HCT116 (cell line): ENCODE results near the gene NPL. TPM values are rescaled to one million over a fixed set of nuclear protein-coding genes. Genes with fewer than 3 reads are reported as not detected.

Experiments
- ATAC-seq: fragments of 200-7000 bp; cut with Tn5 transposase; 2 replicates; pipeline ENCODE4 v1.9.1; 2020; ENCODE audit warnings: mild to moderate bottlenecking, moderate library complexity
- BruUV-seq: library from RNA; stranded (reverse); fragments of 400-500 nt; replicated peaks from 2 replicates; lab custom pipeline; 2021; lab: Mats Ljungman, UMichigan
- CTCF ChIA-PET: fragments of 300-600 bp; sonication (Branson Sonifier 250); formaldehyde crosslinking; loops from one replicate; lab custom pipeline; 2021; ENCODE audit warnings: antibody characterized with exemption; lab: Charles Lee
- POLR2A ChIA-PET: fragments of 300-600, 350-600 bp; sonication (Branson Sonifier 250); formaldehyde crosslinking; loops from one replicate; lab custom pipeline; 2021; ENCODE audit warnings: antibody characterized with exemption; lab: Charles Lee
- RAD21 ChIA-PET, 2 experiments: fragments of 300-600 bp; sonication (Branson Sonifier 250); formaldehyde crosslinking; loops; one replicate each; lab custom pipeline; 2023; ENCODE audit warnings: low total read pairs in 2 of 2; ENCODE audit not compliant: uncharacterized antibody in 2 of 2, unreplicated experiment in 2 of 2, low non-redundant PET in 1 of 2; lab: Charles Lee
- DNase-seq: peaks from one replicate; pipeline ENCODE4 v3.0.0-alpha.2; 2010; ENCODE audit warnings: low read depth, low spot score
- H2AFZ ChIP-seq: fragments of 200-600 bp; shearing (Covaris generic), sonication (generic); 2 replicates; pipeline ENCODE4 v1.6.1; 2017; ENCODE audit warnings: low read depth, mixed run types, mixed read lengths, antibody characterized with exemption, low read length; ENCODE audit not compliant: poor library complexity, severe bottlenecking
- H3K27ac ChIP-seq: 2 replicates; pipeline ENCODE4 v1.5.1; 2012; ENCODE audit warnings: low read depth, low read length
- H3K27me3 ChIP-seq: fragments of 200-600 bp; sonication (generic); 2 replicates; pipeline ENCODE4 v1.6.1; 2016; ENCODE audit warnings: mixed run types, low read length, mixed read lengths; ENCODE audit not compliant: insufficient read depth
- H3K36me3 ChIP-seq, 2 experiments: fragments of 200-500 bp in 1 of 2; fragments of 200-600 bp in 1 of 2; sonication (Bioruptor generic) in 1 of 2; sonication (generic) in 1 of 2; 2 replicates each; pipeline versions ENCODE4 v1.5.1 to v1.6.1; 2014 to 2016; ENCODE audit warnings: low read length in 2 of 2, inconsistent platforms in 1 of 2, mixed read lengths in 1 of 2, mixed run types in 1 of 2; ENCODE audit not compliant: insufficient read depth in 2 of 2, control insufficient read depth in 1 of 2
- H3K4me1 ChIP-seq, 2 experiments: fragments of 200-600 bp in 1 of 2; sonication (generic) in 1 of 2; 2 replicates each; pipeline versions ENCODE4 v1.5.1 to v1.6.1; 2012 to 2017; ENCODE audit warnings: low read length in 2 of 2, inconsistent platforms in 1 of 2, mild to moderate bottlenecking in 1 of 2, mixed read lengths in 1 of 2, mixed run types in 1 of 2, moderate library complexity in 1 of 2; ENCODE audit not compliant: insufficient read depth in 2 of 2, control insufficient read depth in 1 of 2
- H3K4me2 ChIP-seq: fragments of 200-600 bp; sonication (generic); 2 replicates; pipeline ENCODE4 v1.6.1; 2017; ENCODE audit warnings: mixed run types, low read length, mixed read lengths
- H3K4me3 ChIP-seq, 2 experiments: fragments of 200-600 bp in 1 of 2; sonication (generic) in 1 of 2; replicated peaks in 1 of 2; 2 replicates each; pipeline ENCODE4 v1.5.1; 2011 to 2016; ENCODE audit warnings: low read length in 2 of 2, control low read depth in 1 of 2, low read depth in 1 of 2, mild to moderate bottlenecking in 1 of 2, mixed read lengths in 1 of 2, mixed run types in 1 of 2
- H3K79me2 ChIP-seq: fragments of 200-600 bp; sonication (generic); 2 replicates; pipeline ENCODE4 v1.6.1; 2017; ENCODE audit warnings: mild to moderate bottlenecking, mixed run types, low read length, moderate library complexity, mixed read lengths; ENCODE audit not compliant: insufficient read depth
- H3K9ac ChIP-seq: fragments of 200-600 bp; sonication (generic); 2 replicates; pipeline ENCODE4 v1.6.1; 2016; ENCODE audit warnings: low read length, mixed read lengths
- H3K9me2 ChIP-seq: fragments of 200-600 bp; sonication (generic), shearing (Covaris generic); 2 replicates; pipeline ENCODE4 v1.6.1; 2017; ENCODE audit warnings: mixed run types, mild to moderate bottlenecking, moderate library complexity; ENCODE audit not compliant: insufficient read depth
- H3K9me3 ChIP-seq, 2 experiments: fragments of 200-500 bp in 1 of 2; fragments of 200-600 bp in 1 of 2; sonication (Bioruptor generic) in 1 of 2; sonication (generic) in 1 of 2; 2 replicates each; pipeline ENCODE4 v1.6.1; 2014 to 2017; ENCODE audit warnings: low read length in 2 of 2, mixed read lengths in 2 of 2, inconsistent platforms in 1 of 2, low read depth in 1 of 2, mild to moderate bottlenecking in 1 of 2, mixed run types in 1 of 2, moderate library complexity in 1 of 2; ENCODE audit not compliant: control insufficient read depth in 1 of 2, insufficient read depth in 1 of 2
- H4K20me1 ChIP-seq: fragments of 200-600 bp; sonication (generic), shearing (Covaris generic); 2 replicates; pipeline ENCODE4 v1.6.1; 2017; ENCODE audit warnings: mixed run types, mild to moderate bottlenecking, moderate library complexity; ENCODE audit not compliant: insufficient read depth
- CEBPB ChIP-seq: IDR thresholded peaks from 2 replicates; pipeline ENCODE4 v1.6.1; 2012; ENCODE audit warnings: low read depth
- CTCF ChIP-seq, 3 experiments: fragments of 200-600 bp in 1 of 3; sonication (generic) in 1 of 3; IDR thresholded peaks in 2 of 3; conservative IDR thresholded peaks in 1 of 3; 2 replicates each; pipeline ENCODE4 v1.5.1; 2012 to 2017; ENCODE audit warnings: low read depth in 2 of 3, low read length in 2 of 3, antibody characterized with exemption in 1 of 3, borderline replicate concordance in 1 of 3, control low read depth in 1 of 3, mild to moderate bottlenecking in 1 of 3, mixed read lengths in 1 of 3, mixed run types in 1 of 3, moderate library complexity in 1 of 3; ENCODE audit not compliant: insufficient read depth in 1 of 3
- EGR1 ChIP-seq: IDR thresholded peaks from 2 replicates; pipeline ENCODE4 v1.6.1; 2012; ENCODE audit warnings: low read depth
- ELF1 ChIP-seq: IDR thresholded peaks from 2 replicates; pipeline ENCODE4 v1.6.1; 2012; ENCODE audit warnings: low read depth, borderline replicate concordance
- JUND ChIP-seq: IDR thresholded peaks from 2 replicates; pipeline ENCODE4 v1.6.1; 2012
- YY1 ChIP-seq: IDR thresholded peaks from 2 replicates; pipeline ENCODE4 v1.6.1; 2011; ENCODE audit warnings: low read length, low read depth, moderate library complexity, mild to moderate bottlenecking; ENCODE audit not compliant: insufficient replicate concordance; ENCODE audit errors: extremely low read depth
- ZBTB33 ChIP-seq: IDR thresholded peaks from 2 replicates; pipeline ENCODE4 v1.6.1; 2011; ENCODE audit warnings: mild to moderate bottlenecking, low read length, moderate library complexity; ENCODE audit not compliant: insufficient replicate concordance; ENCODE audit errors: extremely low read depth
- intact Hi-C: fragments of 100-400 bp; cut with micrococcal nuclease; formaldehyde crosslinking; loops from 2 replicates; pipeline ENCODE4 v1.10.0; 2022
- total RNA-seq: library from RNA; stranded (reverse); gene quantifications from one replicate; pipeline ENCODE4 v1.2.1, GENCODE V29; 2021; ENCODE audit not compliant: unreplicated experiment

The NPL gene
- total RNA-seq, 1 experiment from 2014 or later: 0.39 TPM

GRCh38 chr1:182823220-182823619 is 33.6 kb downstream of the NPL start:
- no peak overlapping the region for H3K27ac ChIP-seq
- ChIA-PET CTCF (no interaction called here), RAD21 (no interaction called here), POLR2A (no interaction called here)
- H3K4me1 ChIP-seq: no peaks in the 10 kb centered on the region
- H3K9ac ChIP-seq: no peak overlapping the region
- H3K4me3 ChIP-seq: no peak overlapping the region
- TF ChIP-seq ELF1: no peak
- TF ChIP-seq CTCF (IDR thresholded peaks at IDR 0.05 in 2 of 3, conservative IDR thresholded peaks at IDR 0.05 in 1 of 3; ENCODE audit: borderline replicate concordance in 1 of 3, insufficient read depth in 1 of 3, low read depth in 2 of 3, low read length in 2 of 3): no peak
- TF ChIP-seq CEBPB: no peak
- no peak for TF ChIP-seq ZBTB33
- H3K9me2 ChIP-seq: no peaks in the 10 kb centered on the region
- H3K4me2 ChIP-seq: no peak overlapping the region
- no peaks in the 10 kb centered on the region for H3K79me2 ChIP-seq
- peaks cover 19% of the 10 kb centered on the region; the same call in 1 of the 2 replicates for H3K27me3 ChIP-seq
- no peaks in the 10 kb centered on the region for H3K9me3 ChIP-seq
- DNase-seq (no peak), ATAC-seq (no peak)
- no TSS peak for BruUV-seq
- no peaks in the 10 kb centered on the region for H3K36me3 ChIP-seq
- H2AFZ ChIP-seq: no peak overlapping the region
- intact Hi-C loops: no loop called here
- H4K20me1 ChIP-seq: no peaks in the 10 kb centered on the region

GRCh38 chr1:182826892-182827291 is 37.3 kb downstream of the NPL start:
- Histone ChIP-seq H3K9ac (no peak overlapping the region), H3K79me2 (no peaks in the 10 kb centered on the region), H3K27me3 (peaks cover 29% of the 10 kb centered on the region; the same call in 1 of the 2 replicates), H3K4me1 (no peaks in the 10 kb centered on the region), H3K4me2 (no peak overlapping the region), H3K27ac (no peak overlapping the region), H3K4me3 (no peak overlapping the region), H4K20me1 (no peaks in the 10 kb centered on the region), H2AFZ (no peak overlapping the region), H3K9me3 (no peaks in the 10 kb centered on the region), H3K9me2 (no peaks in the 10 kb centered on the region), H3K36me3 (no peaks in the 10 kb centered on the region)
- TF ChIP-seq EGR1 (no peak), JUND (no peak), YY1 (no peak)
- POLR2A ChIA-PET: no interaction called here
- RAD21 ChIA-PET: no interaction called here
- CTCF ChIA-PET: no interaction called here
- intact Hi-C loops: no loop called here
- no TSS peak for BruUV-seq
- DNase-seq (no peak), ATAC-seq (no peak)
